ENCODE measurements around the gene ATP5PF. TPM values are rescaled to one million over a fixed set of nuclear protein-coding genes. Genes with fewer than 3 reads are reported as not detected.

The ATP5PF gene
- total RNA-seq, 2 experiments from 2014 or later, result 70.6 to 164 TPM

DNA sequence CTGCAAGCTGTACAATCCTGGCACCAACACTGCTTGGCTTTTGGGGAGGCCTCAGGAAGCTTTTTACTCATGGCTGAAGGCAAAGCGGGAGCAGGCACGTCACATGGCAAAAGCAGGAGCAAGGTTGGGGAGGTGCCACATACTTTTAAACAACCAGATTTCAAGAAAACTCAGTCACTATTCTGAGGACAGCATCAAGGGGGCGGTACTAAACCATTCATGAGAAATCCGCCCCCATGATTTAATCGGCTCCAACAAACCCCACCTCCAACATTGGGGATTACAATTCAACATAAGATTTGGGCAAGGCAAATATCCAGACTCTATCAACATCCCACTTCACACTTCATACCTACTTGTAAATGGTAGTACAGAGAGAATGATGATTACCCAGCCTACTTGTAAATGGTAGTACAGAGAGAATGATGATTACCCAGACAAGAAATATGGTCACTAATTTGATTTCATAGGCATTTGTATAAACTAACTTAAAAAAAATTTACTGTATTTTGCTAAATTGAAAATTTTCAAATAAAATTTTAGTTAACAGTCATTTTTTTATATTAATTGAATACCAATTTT lies 24.9 kb downstream of the ATP5PF start:
- CTCF ChIA-PET (ENCODE audit: unreplicated experiment), result no interaction called here
- Histone ChIP-seq H4K20me1 (ENCODE audit: insufficient read depth, low read length) (no peaks in the 10 kb centered on the region), H3K4me2 (ENCODE audit: low read length) (no peak overlapping the region), H3K27ac (ENCODE audit: low read depth, low read length, poor library complexity, severe bottlenecking) (no peak overlapping the region), H3K36me3 (ENCODE audit: insufficient read depth, low read length) (no peaks in the 10 kb centered on the region), H3K79me2 (ENCODE audit: insufficient read depth, low read depth, low read length) (no peaks in the 10 kb centered on the region), H3K4me1 (ENCODE audit: insufficient read depth, low read length, poor library complexity, severe bottlenecking) (no peaks in the 10 kb centered on the region), H3K4me3 (ENCODE audit: low read depth, low read length, poor library complexity, severe bottlenecking) (no peak overlapping the region), H3K9me3 (ENCODE audit: low read length) (no peaks in the 10 kb centered on the region), H3K9me2 (ENCODE audit: insufficient read depth, low read length) (no peaks in the 10 kb centered on the region), H2AFZ (ENCODE audit: low read length) (no peak overlapping the region)
- BruUV-seq (replicated peaks), result no TSS peak
- POLR2A ChIA-PET, result interaction anchor here (1.0 kb wide), 1 partner anchor 39 kb away, joined by 3 read pairs; no protein-coding TSS in a partner anchor
- DNase-seq (ENCODE audit: low spot score), result no peak
- TF ChIP-seq, protein P1, sequence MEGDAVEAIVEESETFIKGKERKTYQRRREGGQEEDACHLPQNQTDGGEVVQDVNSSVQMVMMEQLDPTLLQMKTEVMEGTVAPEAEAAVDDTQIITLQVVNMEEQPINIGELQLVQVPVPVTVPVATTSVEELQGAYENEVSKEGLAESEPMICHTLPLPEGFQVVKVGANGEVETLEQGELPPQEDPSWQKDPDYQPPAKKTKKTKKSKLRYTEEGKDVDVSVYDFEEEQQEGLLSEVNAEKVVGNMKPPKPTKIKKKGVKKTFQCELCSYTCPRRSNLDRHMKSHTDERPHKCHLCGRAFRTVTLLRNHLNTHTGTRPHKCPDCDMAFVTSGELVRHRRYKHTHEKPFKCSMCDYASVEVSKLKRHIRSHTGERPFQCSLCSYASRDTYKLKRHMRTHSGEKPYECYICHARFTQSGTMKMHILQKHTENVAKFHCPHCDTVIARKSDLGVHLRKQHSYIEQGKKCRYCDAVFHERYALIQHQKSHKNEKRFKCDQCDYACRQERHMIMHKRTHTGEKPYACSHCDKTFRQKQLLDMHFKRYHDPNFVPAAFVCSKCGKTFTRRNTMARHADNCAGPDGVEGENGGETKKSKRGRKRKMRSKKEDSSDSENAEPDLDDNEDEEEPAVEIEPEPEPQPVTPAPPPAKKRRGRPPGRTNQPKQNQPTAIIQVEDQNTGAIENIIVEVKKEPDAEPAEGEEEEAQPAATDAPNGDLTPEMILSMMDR (conservative IDR thresholded peaks at IDR 0.05; ENCODE audit: low read length), result peak; percentile 25; the same call in 1 of the 2 replicates
- TF ChIP-seq EZH2phosphoT487 (IDR thresholded peaks at IDR 0.05; ENCODE audit: borderline replicate concordance, low read depth, low read length), result no peak
- intact Hi-C loops (cut with micrococcal nuclease; ENCODE audit: unreplicated experiment), result loop anchor here (5.0 to 10.0 kb wide), 2 partner anchors 93 to 285 kb away; no protein-coding TSS in a partner anchor

DNA sequence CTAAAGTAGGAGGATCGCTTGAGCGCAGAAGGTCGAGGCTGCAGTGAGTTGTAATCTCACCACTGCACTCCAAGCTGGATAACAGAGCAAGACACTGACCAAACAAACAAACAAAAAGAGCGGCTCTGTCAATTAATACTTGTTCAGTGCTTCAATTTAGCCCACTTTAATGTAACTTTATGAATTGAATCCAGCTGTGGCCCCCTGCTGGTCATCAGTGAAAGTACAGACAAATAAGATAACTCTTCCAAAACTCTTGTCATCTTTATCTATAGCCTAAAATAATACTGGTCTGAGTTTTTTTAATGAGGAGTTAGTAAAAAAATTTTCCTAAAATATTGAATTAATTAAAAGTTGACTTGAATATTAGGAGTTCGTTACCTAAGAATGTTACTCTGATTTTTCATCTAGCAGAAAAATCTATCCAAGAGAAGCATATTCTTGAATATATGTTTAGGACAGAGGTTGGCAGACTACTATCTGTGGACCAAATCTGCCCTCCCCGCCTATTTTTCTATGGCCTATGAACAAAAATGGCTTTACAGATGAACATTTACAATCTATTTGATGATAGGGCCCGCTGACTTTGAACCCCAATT lies 26.1 kb downstream of the ATP5PF start:
- ChIA-PET CTCF (ENCODE audit: unreplicated experiment) (no interaction called here), POLR2A (interaction anchor here (0.6 to 1.6 kb wide), 3 partner anchors 12 to 101 kb away, joined by 3 to 4 read pairs (median 3); no protein-coding TSS in a partner anchor)
- no peak overlapping the region for H3K27ac ChIP-seq (ENCODE audit: low read depth, low read length, poor library complexity, severe bottlenecking)
- H3K4me2 ChIP-seq (ENCODE audit: low read length), result no peak overlapping the region
- no TSS peak for BruUV-seq (replicated peaks)
- H2AFZ ChIP-seq (ENCODE audit: low read length), result no peak overlapping the region
- no peaks in the 10 kb centered on the region for H3K9me2 ChIP-seq (ENCODE audit: insufficient read depth, low read length)
- no peaks in the 10 kb centered on the region for H3K4me1 ChIP-seq (ENCODE audit: insufficient read depth, low read length, poor library complexity, severe bottlenecking)
- H3K79me2 ChIP-seq (ENCODE audit: insufficient read depth, low read depth, low read length), result no peaks in the 10 kb centered on the region
- DNase-seq (ENCODE audit: low spot score), result peak; percentile 60
- H4K20me1 ChIP-seq (ENCODE audit: insufficient read depth, low read length), result no peaks in the 10 kb centered on the region
- TF ChIP-seq, protein P1 (conservative IDR thresholded peaks at IDR 0.05; ENCODE audit: low read length), result peak; percentile 95
- TF ChIP-seq EZH2phosphoT487 (IDR thresholded peaks at IDR 0.05; ENCODE audit: borderline replicate concordance, low read depth, low read length), result no peak
- H3K4me3 ChIP-seq (ENCODE audit: low read depth, low read length, poor library complexity, severe bottlenecking), result no peak overlapping the region
- H3K36me3 ChIP-seq (ENCODE audit: insufficient read depth, low read length), result no peaks in the 10 kb centered on the region
- intact Hi-C loops (cut with micrococcal nuclease; ENCODE audit: unreplicated experiment), result loop anchor here (1.0 to 5.0 kb wide), 2 partner anchors 94 to 100 kb away; no protein-coding TSS in a partner anchor
- no peaks in the 10 kb centered on the region for H3K9me3 ChIP-seq (ENCODE audit: low read length)

DNA sequence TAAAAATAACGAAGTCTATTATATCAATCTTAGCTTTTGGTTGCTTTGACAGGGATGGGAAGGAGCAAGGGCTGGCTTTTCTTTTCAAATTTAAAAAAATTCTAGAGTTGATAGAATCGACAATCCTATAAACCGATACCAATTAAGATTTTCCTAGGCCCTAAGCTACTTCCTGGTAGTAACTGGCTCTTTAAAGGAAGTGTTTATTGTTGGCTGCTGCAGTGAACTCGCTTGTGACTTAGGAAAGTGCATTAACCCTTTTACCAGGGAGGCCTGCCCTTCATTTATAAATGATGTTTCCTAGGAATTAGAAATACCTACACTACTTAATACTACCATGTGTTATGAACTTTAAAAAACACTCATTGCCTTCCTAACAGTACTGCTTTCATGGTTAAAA lies 33.2 kb downstream of the ATP5PF start:
- no peaks in the 10 kb centered on the region for H3K9me2 ChIP-seq (ENCODE audit: insufficient read depth, low read length)
- no peak overlapping the region for H2AFZ ChIP-seq (ENCODE audit: low read length)
- no peaks in the 10 kb centered on the region for H3K36me3 ChIP-seq (ENCODE audit: insufficient read depth, low read length)
- H3K79me2 ChIP-seq (ENCODE audit: insufficient read depth, low read depth, low read length), result no peaks in the 10 kb centered on the region
- H3K27ac ChIP-seq (ENCODE audit: low read depth, low read length, poor library complexity, severe bottlenecking), result no peak overlapping the region
- CTCF ChIA-PET (ENCODE audit: unreplicated experiment), result no interaction called here
- no peak overlapping the region for H3K4me3 ChIP-seq (ENCODE audit: low read depth, low read length, poor library complexity, severe bottlenecking)
- intact Hi-C loops (cut with micrococcal nuclease; ENCODE audit: unreplicated experiment), result no loop called here
- H4K20me1 ChIP-seq (ENCODE audit: insufficient read depth, low read length), result no peaks in the 10 kb centered on the region
- POLR2A ChIA-PET, result interaction anchor here (1.6 kb wide), 1 partner anchor 15 kb away, joined by 5 read pairs; no protein-coding TSS in a partner anchor
- TF ChIP-seq, protein P1 (conservative IDR thresholded peaks at IDR 0.05; ENCODE audit: low read length), result no peak
- TF ChIP-seq EZH2phosphoT487 (IDR thresholded peaks at IDR 0.05; ENCODE audit: borderline replicate concordance, low read depth, low read length), result no peak
- no peaks in the 10 kb centered on the region for H3K4me1 ChIP-seq (ENCODE audit: insufficient read depth, low read length, poor library complexity, severe bottlenecking)
- no peaks in the 10 kb centered on the region for H3K9me3 ChIP-seq (ENCODE audit: low read length)
- no peak overlapping the region for H3K4me2 ChIP-seq (ENCODE audit: low read length)
- BruUV-seq (replicated peaks), result no TSS peak
- DNase-seq (ENCODE audit: low spot score), result no peak
